Activated CD4-positive, alpha-beta T cell treated with anti-CD3 and anti-CD28 coated beads, Interleukin-2, amount 50 U/mL, for 4 hours (primary cell): ENCODE measurements around the gene CRYGN.

Experiments
- DNase-seq, 2 experiments: peaks; one replicate each; pipeline ENCODE4 v3.0.0-alpha.2; 2020

CRYGN gene

DNA sequence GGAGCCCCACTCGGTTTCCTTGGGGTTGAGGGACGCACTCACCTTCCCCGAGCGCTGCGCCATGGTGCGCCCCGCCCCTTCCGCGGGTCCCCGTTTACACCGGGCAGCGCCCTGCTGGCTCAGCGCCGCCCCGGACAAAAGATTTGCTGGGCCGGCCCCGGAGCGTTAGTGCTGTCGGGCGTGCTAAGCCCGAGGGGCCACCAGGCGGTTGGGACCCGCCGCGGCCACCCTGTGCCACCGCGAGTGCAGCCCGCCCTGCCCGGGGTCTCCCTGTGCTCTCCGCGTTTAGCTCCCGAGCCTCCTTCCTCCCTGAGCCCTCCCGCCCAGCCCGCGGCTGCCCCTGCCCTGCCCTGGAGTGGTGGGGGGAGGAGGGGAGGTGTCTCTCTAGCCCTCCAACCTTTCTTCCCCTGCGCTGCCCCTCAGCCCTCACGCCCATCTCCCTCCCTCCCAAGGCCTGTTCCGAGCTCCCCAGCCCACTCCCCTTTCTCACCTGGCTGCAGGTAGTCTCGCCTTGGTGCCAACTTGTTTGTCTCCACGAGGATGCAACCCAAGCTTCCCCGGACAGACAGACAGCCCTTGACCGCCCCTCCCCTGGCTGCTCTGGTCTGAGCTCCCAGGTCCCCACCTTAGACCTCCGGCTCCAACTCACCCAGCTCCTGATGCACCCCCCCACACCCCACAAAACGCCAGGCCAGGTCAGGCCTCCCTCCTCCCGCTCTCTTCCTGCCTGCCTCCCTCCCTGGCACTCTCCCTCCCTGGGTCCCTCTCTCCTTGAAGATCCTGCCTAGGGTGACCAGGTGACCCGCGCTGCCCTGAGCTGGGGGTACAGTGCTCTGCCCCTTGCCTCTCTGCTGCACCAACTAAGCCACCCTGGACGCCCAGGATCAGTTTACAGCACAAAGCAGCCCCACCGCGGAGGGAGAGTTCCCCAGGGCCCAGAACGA is at the start of gene CRYGN:
Gene CRYGN (minus strand): TSS at position 287 of the 944 bp plus-strand sequence. CDS start 224 bp downstream, at position 63.
- no peak for DNase-seq

DNA sequence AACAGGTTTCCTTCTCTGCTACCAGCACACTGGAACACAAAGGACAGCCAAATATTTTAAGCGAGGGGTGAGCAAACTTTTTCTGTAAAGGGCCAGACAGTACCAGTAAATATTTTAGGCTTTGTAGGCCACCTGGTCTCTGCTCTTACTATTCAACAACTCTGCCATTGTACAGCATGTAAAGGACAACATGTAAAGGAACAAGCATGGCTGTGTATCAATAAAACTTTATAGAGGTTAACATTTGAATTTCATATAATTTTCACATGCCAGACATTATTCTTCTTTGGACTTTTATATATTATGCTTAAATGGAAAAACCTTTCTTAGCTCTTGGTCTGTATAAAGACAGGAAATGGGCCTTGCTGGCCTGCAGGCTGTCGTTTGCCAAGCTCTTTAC is 49.6 kb upstream of the CRYGN start:
- DNase-seq = no peak

- DNase-seq = no peak
Observed at GRCh38 chr7:151488096-151488495, 48.2 kb upstream of the CRYGN start.

DNA sequence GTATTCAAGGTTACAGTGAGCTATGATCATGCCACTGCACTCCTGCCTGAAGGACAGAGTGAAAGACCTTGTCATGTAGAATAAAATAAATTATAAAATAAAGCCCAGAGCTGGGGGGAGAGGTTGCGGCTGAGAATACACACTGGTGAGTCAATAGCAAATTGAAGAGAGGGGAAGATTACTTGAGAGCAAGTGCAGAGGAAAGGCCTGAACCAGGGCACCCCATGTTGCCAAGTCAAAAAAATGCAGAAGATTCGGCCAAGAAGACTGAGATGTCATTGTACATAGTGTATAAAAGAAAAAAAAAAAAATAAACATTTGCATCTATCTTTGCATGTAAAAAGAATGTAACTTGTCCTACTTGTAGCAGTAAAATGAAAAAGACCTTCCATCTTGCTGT is 47.3 kb upstream of the CRYGN start:
- no peak for DNase-seq

GRCh38 chr7:151486074-151486473 is 46.1 kb upstream of the CRYGN start:
- no peak for DNase-seq

DNA sequence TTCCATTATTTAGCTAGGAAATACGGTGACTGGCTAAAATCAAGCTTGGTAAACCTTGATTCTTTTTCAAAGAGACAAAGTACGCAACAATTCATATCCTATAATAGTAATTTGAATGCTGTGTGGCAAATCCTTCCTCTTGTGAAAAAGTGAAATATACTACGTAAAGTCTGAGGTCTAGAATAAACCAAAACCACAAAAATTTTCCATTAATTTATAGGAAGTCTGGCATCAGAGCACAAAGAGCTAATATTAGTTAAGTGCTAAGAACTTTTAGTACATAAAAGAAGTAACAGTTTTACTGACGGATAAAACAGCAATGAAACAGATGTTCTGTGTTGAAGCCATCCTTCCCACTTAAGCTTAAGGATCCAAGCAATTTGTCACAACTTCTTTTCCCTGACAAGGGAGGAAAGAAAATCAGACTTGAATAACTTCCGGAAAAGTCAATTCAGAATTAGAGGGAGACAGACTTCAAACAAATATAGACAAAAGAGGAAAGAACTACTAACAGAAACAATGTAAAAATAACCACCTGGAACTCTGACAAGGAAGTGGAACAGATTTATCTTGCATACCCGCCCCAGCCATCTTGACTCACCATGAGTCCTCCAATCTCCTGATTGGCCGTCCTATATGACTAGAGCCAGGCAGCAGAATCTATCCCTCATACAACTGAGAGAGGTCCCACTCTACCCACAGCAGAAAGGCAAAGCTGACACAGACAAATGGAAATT is 45.2 kb upstream of the CRYGN start:
- no peak for DNase-seq

DNA sequence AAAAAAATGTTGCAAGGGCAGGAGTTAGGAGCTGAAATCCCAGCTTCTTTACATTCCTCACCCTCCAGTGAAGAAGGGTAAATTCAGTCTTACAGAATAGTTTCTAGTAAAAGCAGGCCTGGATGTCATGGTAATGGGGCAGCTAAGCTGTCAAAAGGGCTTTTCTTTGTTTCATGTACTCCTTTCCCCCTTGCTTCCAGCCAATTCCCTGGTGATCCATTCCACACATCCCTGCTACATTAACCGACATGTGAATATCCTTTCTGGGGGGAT is 43.7 kb upstream of the CRYGN start:
- DNase-seq = no peak

DNA sequence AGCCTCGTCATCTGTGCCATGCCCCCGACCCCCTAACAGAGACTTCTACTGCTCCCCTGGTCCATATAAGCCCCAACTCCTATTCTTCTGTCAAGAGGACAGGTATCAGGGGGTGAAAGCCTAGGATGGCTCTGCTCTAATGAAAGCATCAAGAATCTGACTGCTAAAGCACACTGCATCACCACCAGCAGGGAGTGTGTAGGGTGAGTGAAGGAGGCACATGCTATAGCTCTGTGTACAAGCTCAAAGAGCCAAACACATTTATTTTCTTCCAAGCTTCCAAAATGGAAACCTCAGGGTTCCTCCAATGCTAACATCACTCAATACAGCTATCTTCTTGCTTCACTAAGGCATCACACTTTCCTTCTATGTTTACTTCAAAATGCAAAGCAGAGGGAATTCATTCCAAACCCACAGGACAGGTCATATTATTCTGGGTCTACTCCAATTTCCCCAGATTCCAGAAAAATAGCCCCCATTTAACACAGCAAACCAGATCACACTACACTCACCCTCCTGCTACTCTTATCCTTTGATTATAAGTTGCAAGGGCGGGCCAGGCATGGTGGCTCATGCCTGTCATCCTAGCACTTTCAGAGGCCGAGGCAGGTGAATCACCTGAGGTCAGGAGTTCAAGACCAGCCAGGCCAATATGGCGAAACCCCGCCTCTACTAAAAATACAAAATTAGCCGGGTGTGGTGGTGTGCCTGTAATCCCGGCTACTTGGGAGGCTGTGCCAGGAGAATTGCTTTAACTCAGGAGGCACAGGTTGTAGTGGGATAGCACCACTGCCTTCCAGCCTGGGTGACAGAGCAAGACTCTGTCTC is 43.2 kb upstream of the CRYGN start:
- no peak for DNase-seq

- DNase-seq = no peak
Observed at GRCh38 chr7:151481650-151482505, 41.9 kb upstream of the CRYGN start.

GRCh38 chr7:151477867-151478266 is 37.9 kb upstream of the CRYGN start:
- DNase-seq = no peak

DNA sequence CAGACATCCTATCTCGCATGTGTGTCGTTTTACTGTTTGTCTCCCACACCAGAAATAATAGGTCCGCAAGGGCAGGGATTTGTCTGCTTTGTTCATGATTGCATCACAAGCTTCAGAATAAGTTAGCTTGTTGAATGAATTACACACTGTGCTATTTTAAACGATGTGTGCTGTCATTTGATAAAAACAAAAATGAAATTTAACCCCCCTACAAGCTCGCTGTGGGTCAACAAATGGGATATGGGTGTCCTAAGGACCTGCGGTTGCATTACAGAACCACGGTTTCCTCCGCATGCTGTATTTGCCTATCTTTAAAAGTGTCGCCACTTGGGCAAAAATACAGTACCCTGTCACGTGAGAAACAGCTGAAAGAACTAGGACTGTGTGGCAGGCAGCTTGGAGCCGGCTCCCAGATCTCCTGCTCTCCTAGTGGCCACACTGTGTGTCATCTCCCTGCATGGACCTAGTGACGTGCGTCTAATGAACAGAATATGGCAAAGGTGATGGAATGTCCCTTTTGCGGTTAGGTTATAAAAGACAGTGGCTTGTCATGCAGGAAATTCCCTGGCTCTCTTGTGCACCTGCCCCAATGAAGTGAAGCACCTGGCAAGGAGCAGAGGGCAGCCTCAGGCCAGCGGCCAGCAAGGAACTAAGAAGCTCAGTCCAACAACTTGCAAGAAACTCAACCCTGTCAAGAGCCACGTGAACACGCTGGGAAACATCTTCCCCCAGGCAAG is 32.9 kb upstream of the CRYGN start:
- DNase-seq = no peak

DNA sequence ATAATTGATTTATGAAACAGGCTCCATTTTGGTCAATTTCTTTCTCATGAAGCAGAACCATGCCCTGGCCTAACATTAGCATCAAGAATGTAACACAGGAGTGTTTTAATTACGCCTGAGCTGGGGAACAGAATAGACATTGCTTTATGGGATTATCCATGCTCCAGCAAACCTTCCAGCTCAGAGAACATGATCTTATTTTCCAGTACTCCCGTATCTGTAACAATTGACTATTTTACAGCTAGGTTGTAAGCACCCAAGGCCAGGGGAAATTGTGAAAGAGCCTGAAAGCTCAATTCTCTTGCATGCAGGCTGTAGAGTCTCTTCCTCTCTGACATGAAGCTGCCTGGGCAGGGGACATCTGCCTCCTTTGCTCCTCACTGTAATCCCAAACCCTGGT is 30.8 kb upstream of the CRYGN start:
- DNase-seq = no peak

DNA sequence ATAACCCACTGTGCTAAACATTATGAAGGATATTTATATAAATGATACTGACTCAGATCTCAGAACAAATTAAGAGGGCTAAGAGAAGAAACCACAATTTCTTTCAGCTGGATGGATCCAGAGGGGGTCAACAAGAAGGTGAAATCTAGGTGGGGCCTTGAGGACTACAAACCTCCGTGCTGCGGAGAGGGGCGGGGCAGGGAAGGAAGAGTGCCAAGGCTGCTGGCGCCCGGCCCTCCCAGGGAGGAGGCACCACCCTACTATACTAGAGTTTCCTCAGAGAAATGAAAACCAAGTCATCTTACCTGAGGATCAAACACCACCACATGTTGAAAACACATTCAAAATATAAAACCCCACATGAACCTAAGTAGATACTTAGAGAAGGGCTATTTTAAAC is 29.3 kb upstream of the CRYGN start:
- no peak for DNase-seq

DNA sequence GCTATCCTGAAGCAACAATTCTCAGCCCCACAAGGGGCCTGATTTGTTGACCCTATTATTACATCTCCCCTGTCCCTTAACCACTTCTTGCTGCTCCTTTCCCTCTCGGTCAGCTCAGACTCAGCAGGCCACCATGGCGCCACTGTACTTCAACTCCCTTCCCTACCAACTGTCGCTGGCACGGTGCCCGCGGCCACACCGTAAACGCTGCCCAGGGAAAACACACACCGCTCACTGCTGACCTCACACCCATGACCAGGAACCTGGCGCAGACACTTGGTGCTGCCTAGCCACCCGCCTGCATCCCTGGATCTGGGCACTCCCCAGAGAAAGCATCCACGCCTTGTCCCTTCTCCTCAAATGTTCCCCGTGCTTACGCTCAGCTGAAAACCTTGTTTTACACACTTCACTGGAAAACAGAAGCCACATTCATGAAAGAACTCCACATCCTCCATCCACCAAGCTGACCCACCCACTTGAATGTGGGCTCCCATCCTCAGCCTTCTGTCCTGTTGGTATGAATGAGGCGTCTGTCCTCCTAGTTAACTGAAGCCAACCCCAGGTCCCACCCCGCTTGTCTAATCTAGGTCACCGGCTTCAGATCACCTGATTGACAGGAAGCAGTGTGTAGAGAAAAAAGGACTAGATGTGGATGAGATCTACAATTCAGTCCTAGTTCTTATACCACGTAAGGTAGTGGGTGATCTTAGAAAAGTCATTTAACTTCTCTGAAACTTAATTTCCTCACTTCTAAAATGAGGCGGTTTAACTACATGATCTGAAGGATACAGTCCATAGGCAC is 28.5 kb upstream of the CRYGN start:
- DNase-seq = no peak

- no peak for DNase-seq
Observed at GRCh38 chr7:151465169-151465568, 25.2 kb upstream of the CRYGN start.

DNA sequence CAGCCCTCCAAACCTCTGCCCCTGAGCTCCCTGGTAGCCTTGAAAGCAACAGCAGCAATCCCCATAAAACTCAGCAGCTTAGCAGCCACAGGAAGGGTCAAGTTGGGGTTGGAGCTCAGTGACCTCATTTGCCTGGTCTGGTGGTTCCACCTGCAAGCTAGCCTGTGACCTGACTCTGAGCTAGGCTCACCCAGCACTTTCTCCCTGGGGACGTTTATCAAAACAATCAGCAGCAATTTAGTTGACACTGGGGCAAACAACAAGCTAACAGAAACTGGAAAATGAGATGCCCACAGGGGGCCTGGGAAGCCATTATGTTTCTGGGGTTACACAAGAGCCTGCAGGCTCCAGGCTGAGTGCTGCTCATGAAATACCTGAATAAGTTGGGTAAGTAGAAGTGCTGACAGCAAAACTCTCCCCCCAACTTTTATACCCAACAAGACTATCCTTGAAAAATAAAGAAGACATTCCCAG is 22.4 kb upstream of the CRYGN start:
- no peak for DNase-seq

DNA sequence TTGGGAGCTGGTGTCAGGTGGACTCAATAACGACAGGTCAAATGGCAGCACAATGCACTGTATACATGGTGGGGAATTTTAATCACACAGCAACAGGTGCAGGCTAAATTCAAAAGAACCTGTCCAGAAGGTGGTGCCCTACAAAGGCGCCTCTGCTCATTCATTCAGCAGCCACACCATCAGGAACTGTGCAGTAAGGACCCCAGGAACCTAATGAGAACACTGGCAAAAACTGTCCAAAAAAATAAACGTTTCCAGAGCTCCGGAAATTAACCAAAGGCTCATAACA is 21.9 kb upstream of the CRYGN start:
- DNase-seq = no peak

- no peak for DNase-seq
Observed at GRCh38 chr7:151461096-151461941, 21.4 kb upstream of the CRYGN start.

DNA sequence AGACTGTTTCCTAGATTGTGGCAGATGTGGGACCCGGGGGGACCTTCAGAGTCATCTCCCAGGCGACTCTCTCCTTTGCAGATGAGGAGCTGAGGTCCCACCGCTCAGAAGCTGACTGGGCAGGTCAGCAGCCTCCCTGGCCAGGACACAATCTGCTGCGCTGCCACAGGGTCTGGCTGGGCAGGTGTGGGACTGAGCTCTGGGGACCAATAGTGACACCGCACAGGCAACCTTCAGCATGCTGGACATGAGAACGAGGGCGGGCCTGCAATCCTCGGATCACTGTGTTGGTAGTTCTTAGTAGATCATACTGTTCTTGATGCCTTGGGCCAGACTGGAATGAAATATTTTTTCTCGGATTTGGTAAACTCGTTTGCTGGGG is 20.5 kb upstream of the CRYGN start:
- DNase-seq = no peak
